ENCODE data around the gene TMEM269.

GRCh38 chr1:42750041-42750440 lies 34.8 kb upstream of the TMEM269 start:
- TF ChIP-seq CTCF (IDR thresholded peaks at IDR 0.05; ENCODE audit: poor library complexity) (no peak), EZH2 (IDR thresholded peaks at IDR 0.05; ENCODE audit: borderline replicate concordance) (no peak)
